GM19463 (cell line): ENCODE results near the gene MOCOS.
A peak's percentile ranks its signal among the peaks of the same experiment; 100 is the strongest.
"Not testable (repeated sequence)": the region's sequence is repeated elsewhere in the genome, so short reads cannot be mapped to it uniquely, and the experiment has no call there.

ENCODE experiments used
- ATAC-seq: cut with Tn5 transposase; IDR thresholded peaks from one replicate; pipeline ENCODE4 v1.9.1; 2021; ENCODE audit warnings: mild to moderate bottlenecking, moderate library complexity; ENCODE audit not compliant: unreplicated experiment

The MOCOS gene

GRCh38 chr18:36187193-36187825, at the start of gene MOCOS:
MOCOS (plus strand) TSS chr18:36187497; CDS start chr18:36187540, 43 bp downstream.
- peak; percentile 79 for ATAC-seq

GRCh38 chr18:36139245-36139644, 48.1 kb upstream of the MOCOS start:
- ATAC-seq, result no peak

- no peak for ATAC-seq
These were observed 45.7 kb upstream of the MOCOS start for GRCh38 chr18:36141576-36141975.

GRCh38 chr18:36142751-36143150, 44.5 kb upstream of the MOCOS start:
- no peak for ATAC-seq

GRCh38 chr18:36143391-36143790, 43.9 kb upstream of the MOCOS start:
- no peak for ATAC-seq

- peak; percentile 94 for ATAC-seq
These were observed 37.6 kb upstream of the MOCOS start for GRCh38 chr18:36149514-36150289.

GRCh38 chr18:36152781-36153180, 34.5 kb upstream of the MOCOS start:
- no peak for ATAC-seq

GRCh38 chr18:36153203-36153602, 34.1 kb upstream of the MOCOS start:
- ATAC-seq, result no peak

GRCh38 chr18:36153771-36154170, 33.5 kb upstream of the MOCOS start:
- ATAC-seq, result no peak

GRCh38 chr18:36155851-36156757, 31.2 kb upstream of the MOCOS start:
- no peak for ATAC-seq

GRCh38 chr18:36157441-36157840, 29.9 kb upstream of the MOCOS start:
- ATAC-seq, result no peak

- ATAC-seq, result no peak
These were observed 28.9 kb upstream of the MOCOS start for GRCh38 chr18:36158266-36158867.

GRCh38 chr18:36160959-36161371, 26.3 kb upstream of the MOCOS start:
- ATAC-seq, result no peak

GRCh38 chr18:36162981-36163380, 24.3 kb upstream of the MOCOS start:
- ATAC-seq, result no peak

- ATAC-seq, result no peak
These were observed 19.5 kb upstream of the MOCOS start for GRCh38 chr18:36167692-36168218.

GRCh38 chr18:36168296-36168695, 19.0 kb upstream of the MOCOS start:
- ATAC-seq, result not testable (repeated sequence)

- ATAC-seq, result no peak
These were observed 17.4 kb upstream of the MOCOS start for GRCh38 chr18:36169938-36170337.

- ATAC-seq, result no peak
These were observed 11.8 kb upstream of the MOCOS start for GRCh38 chr18:36175481-36175880.

GRCh38 chr18:36176177-36176584, 11.1 kb upstream of the MOCOS start:
- no peak for ATAC-seq

GRCh38 chr18:36176711-36177110, 10.6 kb upstream of the MOCOS start:
- ATAC-seq, result no peak

- ATAC-seq, result no peak
These were observed 9.4 kb upstream of the MOCOS start for GRCh38 chr18:36177913-36178312.
